CMK (cell line): ENCODE measurements around the gene MUC21.

ENCODE experiments used
- DNase-seq: peaks from one replicate; pipeline ENCODE4 v3.0.0-alpha.2; 2010; ENCODE audit warnings: low read depth

The MUC21 gene

DNA sequence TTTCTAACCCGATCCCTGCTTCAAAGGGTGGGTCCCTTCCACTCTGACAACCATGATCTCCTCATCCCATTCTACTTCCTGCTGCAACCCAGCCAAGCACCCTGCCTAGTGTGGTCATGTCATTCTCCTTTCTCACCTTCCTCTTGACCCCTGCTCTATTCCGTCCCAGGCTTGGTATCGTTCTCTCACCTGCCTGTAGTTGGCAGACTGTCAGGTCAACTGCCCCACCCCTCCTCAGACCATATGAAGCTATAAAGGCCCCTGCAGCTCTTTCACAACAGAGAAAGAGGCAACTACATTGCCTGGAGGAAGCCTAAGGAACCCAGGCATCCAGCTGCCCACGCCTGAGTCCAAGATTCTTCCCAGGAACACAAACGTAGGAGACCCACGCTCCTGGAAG lies at the start of gene MUC21:
TSS of gene MUC21 (plus strand) at position 280 of the 400 bp plus-strand sequence. CDS start 241 bp downstream, outside the sequence.
- no peak for DNase-seq

DNA sequence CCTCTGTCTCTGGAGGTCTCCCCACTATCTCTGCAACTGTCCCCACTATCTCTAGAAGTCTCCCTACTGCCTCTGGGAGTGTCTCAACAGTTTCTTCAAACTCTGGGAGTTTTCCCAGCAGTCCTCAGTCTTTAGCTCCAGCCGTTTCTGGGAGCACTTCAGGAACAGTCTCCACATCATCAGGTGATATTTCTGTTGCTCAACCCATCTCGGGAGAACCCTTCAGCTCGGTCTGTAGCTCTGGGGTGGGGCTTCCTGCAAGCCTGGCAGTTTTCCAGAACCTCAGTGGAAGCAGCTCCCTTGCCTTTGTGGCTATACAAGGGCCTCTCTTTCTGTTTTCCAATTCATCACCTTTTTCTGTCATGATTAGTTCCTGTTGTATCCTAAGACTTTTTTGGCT lies 48.5 kb upstream of the MUC21 start:
- DNase-seq = no peak

DNA sequence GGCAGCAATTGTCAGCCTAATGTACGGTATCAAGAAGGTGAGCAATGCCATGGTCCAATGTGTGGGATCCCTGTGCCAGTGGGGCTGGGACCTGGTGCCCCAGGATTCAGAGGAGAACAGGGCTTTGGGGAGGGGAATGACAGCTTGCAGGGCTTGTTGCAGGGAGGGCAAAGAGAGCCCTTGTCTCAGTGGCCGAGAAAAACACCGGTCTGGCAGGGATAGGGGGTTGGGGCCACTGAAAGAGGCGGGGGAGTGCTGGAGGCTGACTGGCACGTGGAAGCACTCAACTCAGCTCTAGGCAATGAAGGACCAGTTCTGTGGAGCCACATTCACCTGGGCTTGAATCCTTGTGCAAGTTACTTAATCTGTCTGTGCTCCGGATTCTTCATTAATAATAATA lies 46.3 kb upstream of the MUC21 start:
- DNase-seq = no peak

DNA sequence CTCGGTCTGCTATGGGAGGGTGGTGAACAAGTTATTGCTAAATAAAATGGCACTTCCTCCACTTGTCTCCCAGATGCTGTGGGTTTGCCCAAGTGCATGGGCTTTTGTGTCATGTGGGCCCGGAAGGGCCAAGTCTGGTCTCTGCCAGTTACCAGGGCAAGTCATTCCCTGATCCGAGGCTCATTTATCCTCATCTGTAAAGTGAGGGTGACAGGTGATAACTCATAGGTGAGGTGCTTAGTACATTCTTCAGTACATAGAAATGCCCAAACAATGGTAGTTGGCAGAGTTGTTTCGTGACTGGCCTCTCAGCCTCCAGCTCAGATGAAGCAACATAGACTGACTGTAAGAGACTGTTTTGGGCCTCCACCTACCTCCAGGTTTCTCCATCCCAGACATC lies 44.8 kb upstream of the MUC21 start:
- no peak for DNase-seq

DNA sequence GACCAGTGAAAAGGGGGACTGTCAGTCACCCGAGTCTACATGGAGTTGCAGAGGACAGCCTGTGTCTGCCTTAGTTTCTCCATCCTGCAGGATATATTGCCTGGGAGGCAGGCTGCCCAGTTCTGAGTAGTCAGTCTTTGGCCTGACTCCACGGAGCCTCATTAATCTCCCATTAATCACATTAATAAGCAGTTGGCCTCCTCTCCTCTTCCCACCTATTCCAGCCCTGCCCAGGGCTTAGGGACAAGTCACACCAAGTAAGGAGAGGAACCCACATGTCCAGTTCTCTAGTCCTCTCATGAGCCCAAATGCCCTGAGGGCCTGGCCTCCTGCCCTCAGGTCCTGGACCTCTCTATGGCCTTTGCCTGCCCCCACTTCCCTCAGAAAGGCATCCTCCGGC lies 44.0 kb upstream of the MUC21 start:
- no peak for DNase-seq

DNA sequence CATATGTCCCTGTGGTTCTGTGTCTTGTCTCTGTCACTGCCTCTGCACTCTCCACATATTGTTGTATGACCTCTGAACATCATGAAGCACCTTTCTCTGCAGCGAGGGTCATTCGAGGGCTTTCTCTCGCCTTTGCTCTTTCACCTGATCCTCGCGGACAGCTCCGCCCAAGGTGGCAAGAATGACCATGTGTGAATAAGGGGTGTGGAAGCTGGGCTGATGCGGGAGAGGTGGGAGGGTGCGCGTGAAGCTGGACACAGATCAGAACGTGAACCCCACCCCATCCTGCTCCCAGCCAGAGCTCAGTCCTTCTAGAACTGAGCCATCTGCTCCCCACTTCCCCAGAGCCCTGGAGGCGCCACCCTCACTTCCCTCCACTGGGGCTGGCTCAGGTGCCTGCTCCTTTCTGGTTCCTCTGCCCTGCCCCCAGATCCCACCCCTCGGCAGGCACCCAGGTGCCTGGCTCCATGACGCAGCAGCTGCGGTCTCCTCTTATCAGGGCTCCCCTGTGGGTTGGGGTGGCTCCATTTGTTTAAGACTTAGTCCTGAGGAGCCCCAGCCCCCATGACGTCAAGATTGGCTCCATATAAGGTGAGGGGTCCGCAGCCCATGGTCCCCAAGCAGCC lies 43.0 kb upstream of the MUC21 start, which contains the start of gene MUCL3:
TSS of gene MUCL3 (plus strand) at position 613 of the 626 bp plus-strand sequence. CDS start 27 bp downstream, outside the sequence.
- DNase-seq = no peak

DNA sequence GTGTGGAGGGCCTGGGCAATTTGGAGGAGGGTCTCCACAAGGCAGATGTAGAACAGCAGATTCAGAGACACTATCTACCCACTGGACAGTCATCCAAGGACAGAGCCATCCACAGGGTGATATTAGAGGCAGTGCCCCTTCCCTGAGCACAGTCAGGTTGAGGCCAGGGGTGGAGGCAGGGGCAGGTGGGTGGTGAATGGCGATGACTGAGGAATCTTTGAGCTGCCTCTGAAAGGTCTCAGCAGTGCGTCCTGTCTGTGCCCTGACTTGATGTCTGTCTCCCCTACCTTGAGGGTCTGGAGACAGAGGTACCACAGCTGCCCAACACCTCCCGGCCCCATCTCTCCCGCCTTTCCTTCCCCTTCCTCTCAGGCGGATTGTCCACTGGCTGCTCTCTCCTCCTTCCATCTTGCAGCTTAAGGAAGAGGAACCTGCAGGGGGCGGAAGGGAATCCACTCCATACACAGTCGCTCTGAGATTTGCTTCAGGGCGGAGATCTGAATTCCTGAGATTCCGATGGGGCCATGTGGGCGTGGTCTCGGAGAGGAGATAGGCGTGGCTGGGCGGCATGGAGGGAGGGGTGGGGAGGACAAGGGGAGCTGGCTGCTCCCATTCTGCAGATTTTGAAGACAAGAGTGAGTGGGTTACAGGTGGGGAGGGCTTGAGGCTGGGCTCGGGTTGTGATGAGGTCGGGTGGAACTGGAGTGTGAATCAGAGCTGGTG lies 41.0 kb upstream of the MUC21 start:
- no peak for DNase-seq

DNA sequence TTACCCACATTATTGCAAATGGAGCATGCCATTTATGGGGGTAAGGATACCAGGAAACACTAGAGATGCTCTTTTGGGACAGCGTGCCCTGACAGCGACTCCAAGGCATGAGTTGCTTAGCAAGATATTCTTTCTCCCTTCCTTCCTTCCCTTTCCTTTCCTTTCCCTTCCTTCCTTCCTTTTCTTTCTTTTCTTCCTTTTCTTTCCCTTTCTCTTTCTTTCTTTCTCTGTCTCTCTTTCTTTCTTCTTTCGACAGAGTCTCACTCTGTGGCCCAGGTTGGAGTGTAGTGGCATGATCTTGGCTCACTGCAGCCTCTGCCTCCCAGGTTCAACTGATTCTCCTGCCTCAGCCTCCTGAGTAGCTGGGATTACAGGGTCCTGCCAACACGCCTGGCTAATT lies 39.5 kb upstream of the MUC21 start:
- no peak for DNase-seq

DNA sequence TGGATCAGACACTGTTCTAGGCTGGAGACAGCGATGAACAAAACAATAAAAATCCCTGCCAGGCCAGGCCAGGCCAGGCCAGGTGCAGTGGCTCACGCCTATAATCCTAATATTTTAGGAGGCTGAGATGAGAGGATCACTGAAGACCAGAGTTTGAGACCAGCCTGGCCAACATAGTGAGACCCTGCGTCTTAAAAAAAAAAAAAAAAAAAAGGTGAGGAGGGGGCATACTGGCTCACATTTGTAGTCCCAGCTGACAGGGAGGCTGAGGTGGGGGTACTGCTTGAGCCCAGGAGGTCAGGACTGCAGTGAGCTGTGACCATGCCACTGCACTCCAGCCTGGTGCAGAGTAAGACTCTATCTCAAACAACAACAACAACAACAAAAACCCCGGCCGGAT lies 38.2 kb upstream of the MUC21 start:
- DNase-seq = no peak

DNA sequence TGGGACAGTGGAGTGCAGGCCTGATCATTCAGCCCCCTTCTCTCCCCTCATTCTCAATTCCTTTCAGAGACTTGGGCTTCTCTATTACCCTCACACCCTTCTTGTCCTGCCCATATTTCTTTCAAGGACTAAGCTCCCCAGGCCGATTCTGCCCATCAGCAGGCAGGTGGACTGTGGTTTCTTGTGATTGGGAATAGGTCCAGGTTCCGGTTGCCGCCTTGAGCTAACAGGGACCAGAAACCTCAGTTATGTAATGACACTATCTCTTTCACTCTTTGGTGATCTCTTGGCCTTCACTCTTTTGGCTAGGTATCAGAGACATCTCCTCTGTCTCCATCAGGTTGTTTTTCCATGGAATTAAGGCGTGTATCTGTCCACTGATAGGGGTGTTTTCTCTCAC lies 36.3 kb upstream of the MUC21 start:
- no peak for DNase-seq

DNA sequence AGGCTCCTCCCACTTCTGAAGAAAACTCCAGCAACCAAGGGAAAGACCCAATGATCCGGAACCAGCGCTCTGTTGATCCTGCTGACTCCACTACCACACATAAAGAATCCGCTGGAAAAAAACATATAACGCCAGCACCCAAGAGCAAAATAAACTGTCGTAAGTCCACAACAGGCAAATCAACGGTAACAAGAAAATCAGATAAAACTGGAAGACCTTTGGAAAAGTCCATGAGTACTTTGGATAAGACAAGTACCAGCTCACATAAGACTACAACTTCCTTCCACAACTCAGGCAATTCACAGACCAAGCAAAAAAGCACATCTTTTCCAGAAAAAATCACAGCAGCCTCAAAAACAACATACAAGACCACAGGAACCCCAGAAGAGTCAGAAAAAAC lies 34.7 kb upstream of the MUC21 start:
- DNase-seq = no peak

DNA sequence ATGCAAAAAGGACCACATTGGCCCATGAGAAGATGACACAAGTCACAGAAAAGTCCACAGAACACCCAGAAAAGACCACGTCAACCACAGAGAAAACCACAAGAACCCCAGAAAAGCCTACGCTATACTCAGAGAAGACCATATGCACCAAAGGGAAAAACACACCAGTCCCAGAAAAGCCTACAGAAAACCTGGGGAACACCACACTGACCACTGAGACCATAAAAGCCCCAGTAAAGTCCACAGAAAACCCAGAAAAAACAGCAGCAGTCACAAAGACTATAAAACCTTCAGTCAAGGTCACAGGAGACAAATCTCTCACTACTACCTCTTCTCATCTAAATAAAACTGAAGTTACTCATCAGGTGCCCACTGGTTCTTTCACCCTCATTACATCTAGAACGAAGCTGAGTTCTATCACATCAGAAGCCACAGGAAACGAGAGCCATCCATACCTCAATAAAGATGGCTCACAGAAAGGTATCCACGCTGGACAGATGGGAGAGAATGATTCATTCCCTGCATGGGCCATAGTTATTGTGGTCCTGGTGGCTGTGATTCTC lies 31.5 kb upstream of the MUC21 start:
- no peak for DNase-seq

DNA sequence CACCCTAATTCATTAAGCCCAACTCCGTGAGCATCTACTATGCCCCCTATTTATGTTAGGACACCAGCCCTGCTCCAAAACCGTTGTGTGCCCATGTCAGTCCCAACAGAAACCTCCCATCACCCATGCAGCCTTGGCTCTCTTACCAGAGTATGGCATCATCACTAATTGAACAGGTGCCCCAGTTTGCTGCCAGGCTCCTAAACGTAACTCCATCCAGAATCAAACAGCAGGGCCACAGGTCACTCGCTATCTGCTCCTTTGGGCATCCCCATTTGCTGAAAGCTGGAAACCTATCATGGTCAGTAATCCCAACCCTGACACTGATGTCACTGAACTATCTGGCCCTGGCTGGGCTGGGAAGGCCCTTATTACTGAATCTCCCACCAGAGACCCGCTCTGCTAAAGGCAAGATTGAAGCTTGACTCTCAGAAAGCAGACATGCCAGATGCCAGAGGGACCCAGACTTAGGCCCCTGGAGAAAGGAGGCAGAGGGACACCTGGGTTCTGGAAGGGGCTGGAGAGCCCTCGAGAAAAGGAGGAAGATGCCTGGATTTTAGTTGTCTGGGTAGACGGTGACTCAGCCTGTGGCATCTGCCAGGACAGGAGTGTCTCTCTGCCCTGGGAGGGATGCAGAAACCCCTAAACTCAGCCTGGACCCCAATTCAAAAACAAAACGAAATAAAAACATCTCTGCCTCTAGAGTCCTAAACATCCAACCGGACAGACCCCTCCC lies 28.7 kb upstream of the MUC21 start:
- DNase-seq = no peak

DNA sequence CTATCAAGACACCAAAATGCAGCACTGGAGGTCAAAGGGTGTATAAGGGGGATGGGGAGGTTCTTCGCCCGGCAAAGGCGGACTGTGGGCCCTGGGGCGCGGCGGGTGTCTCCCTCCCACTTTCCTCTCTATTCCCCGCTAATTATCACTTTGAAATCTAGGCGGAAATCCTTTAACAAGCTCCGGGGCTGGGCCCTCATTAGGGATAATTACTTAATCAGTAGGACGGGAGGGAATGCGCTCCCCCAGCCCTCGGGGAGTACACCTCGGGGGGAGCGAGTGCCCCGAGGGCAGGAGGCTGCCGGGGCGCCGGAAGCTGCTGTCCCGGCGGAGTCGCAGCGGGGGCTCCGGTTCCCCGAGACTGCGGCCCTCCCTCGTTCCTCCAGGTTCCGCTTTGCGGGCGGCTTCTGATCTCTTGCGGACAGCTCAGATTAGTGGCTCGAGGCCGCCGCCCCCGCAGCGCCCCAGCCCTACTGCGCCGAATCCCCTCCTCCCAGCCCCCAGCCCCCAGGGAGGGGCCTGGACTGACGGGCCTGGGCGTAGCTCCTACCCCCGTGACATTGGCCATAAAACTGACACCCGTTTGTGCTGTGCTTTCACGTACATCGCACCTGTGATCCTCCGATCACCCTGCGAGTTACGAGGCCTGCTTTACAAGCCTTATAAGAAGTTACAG lies 28.0 kb upstream of the MUC21 start:
- peak; percentile 44 for DNase-seq

DNA sequence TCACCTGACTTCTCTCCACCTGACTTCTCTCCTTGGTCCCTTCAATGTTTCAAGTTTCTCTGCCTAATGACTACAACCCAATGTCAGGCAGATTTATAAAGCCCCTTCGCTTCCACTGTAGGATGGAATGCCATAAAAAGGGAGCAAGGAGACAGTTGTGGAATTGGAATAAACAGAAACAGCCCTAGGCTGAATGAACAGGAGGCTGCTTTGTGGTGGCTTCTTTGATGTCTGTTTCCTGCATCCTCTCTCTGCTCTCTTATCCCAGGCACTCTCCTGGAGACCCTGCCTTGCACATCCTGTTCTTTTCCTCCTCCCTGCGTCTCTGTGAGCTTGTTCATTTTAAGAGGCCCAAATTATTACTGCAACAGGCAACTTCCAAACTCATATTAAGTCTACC lies 25.8 kb upstream of the MUC21 start:
- no peak for DNase-seq

DNA sequence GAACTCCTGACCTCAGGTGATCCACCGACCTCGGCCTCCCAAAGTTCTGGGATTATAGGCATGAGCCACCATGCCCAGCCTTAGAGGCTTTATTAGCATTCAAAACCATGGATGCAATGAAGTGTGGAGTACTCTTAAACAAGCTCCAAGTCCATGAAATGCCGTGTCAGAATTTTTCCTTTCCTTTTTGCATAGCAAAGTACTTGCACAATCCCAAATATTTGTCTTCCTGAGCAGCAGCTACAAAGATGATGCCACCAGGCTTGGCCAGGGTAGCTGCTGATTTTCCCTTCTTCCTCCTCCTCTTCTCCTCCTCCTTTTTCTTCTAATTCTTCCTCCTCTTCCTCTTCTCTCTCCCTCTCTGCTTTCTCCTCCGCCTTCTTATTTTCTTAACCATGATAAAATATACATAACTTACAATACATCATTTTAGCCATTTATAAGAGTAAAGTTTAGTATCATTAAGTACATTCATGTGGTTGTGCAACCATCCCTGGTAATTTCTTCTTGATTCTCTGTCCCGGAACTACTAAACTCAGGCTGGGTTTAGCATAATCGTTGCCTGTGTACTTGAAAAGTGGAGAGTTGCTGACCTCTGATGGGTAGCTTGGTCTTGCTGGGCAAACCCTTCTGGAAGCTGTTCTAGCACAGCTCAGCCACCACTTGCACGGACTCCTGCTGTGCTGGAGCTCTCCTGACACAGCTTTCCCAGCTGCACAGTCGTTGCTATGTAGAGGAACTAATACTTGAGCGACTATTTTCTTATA lies 22.4 kb upstream of the MUC21 start:
- DNase-seq = no peak

DNA sequence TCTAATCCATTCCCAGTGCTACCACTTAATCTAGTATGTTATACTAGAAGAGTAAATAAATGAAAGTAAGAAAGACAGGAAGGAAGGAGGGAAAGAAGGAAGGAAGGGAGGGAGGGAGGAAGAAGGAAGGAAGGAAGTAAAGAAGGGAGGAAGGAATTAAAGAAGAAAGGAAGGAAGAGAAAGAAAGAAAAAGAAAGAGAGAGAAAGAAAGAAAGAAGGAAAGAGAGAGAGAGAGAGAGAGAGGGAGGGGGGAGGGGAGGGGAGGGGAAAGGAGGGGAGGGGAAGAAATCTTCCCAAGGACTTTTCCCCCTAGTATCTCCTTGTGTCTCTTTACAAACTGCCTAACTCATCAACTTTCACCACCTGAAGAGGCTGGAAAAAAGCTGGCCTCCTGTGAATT lies 20.8 kb upstream of the MUC21 start:
- DNase-seq = no peak

DNA sequence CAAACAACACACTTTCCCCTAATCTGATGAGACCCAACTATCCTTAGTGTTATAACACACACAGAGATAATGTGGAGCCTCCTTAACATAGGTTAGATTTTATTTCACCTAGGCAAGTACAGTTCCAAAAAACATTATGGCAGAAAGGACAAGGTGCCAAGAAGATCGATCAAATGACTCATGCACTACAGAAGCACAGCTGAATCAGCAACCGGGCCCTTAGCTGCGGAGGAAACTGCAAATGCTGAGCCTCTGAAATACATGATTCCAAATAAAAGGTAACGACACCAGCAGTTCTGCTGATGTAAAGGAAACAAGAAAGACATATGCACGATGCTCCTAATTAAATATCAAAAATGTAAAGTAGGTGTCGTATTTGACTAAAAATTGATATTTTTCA lies 19.9 kb upstream of the MUC21 start:
- no peak for DNase-seq

DNA sequence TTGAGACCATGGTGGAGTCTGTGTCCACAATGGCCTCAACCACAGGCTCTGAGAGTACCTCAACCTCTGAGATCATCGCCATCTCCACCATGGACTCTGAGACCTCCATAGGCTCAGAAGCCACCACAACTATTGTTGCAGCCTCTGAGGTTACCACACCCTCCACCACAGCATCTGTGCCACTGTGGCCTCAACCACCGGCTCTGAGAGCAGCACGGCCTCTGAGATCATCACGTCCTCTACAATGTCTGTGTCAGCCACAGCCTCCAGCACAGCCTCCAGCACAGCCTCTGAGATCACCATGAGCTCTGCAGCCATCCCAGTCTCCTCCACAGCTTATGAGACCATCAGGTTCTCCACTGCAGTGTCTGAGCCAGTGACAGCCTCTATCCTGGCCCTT lies 19.4 kb upstream of the MUC21 start:
- DNase-seq = no peak

DNA sequence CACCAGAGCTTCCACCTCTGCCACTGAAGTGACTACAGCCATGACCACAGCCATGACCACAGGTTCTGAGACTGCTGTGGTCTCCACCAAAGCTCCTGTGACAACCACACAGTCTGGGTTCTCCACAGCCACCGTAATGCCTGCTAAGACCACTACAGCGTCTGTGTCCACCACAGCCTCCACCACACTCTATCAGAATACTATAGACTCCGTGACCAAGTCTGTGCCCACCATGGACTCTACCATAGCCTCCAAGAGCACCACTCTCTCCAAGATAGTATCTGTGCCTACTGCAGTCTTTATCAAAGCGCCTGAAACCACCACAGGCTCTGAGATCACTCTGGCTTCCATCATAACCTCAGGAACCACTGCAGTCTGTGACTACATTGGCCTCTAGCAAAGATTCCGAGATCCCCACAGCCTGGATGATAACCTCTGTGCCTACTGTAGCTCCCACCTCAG lies 18.3 kb upstream of the MUC21 start:
- DNase-seq = no peak

DNA sequence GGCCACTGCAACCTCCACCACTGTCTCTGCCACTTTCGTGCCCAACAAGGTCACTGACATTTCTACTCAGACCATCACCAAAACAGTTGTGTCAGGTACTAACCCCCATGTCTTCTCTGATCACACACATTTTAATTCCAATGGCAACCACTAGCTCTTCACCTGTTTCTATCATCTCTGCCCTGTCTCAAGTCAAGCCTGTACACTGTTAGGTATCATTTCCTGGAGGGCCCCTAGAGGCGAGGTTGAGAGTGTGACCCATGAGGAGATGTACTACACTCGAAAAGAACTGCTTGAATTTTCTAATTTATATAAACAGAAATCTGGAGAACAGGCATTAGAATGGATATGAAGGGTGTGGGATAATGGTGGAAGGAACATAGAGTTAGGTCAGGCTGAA lies 17.4 kb upstream of the MUC21 start:
- DNase-seq = no peak
